Activated CD8-positive, alpha-beta T cell treated with anti-CD3 and anti-CD28 coated beads for 36 hours (primary cell): ENCODE measurements around the gene LRMDA. TPM values are rescaled to one million over a fixed set of nuclear protein-coding genes. Genes with fewer than 3 reads are reported as not detected.

Experiments
- ATAC-seq: fragments of 200-7000 bp; cut with Tn5 transposase; one replicate; pipeline ENCODE4 v1.10.0; 2021; ENCODE audit warnings: mild to moderate bottlenecking, moderate library complexity
- CTCF ChIA-PET: fragments of 350-600 bp; sonication (Branson Sonifier 250); formaldehyde crosslinking; loops from one replicate; lab custom pipeline; 2021; ENCODE audit warnings: antibody characterized with exemption; lab: Charles Lee
- POLR2A ChIA-PET: fragments of 350-600 bp; sonication (Branson Sonifier 250); formaldehyde crosslinking; loops from one replicate; lab custom pipeline; 2021; ENCODE audit warnings: antibody characterized with exemption; lab: Charles Lee
- DNase-seq: peaks from one replicate; pipeline ENCODE4 v3.0.0-alpha.2; 2020
- H3K27ac Mint-ChIP-seq: one replicate; pipeline ENCODE4 v1.8.0; 2021; ENCODE audit warnings: mild to moderate bottlenecking, mixed read lengths
- H3K27me3 Mint-ChIP-seq: one replicate; pipeline ENCODE4 v1.8.0; 2021; ENCODE audit warnings: mixed read lengths
- H3K36me3 Mint-ChIP-seq: one replicate; pipeline ENCODE4 v1.8.0; 2021; ENCODE audit warnings: low read depth, mixed read lengths
- H3K4me1 Mint-ChIP-seq: one replicate; pipeline ENCODE4 v1.8.0; 2021; ENCODE audit warnings: low read depth, mixed read lengths
- H3K4me3 Mint-ChIP-seq: one replicate; pipeline ENCODE4 v1.8.0; 2021; ENCODE audit warnings: mild to moderate bottlenecking, moderate library complexity, mixed read lengths
- H3K9me3 Mint-ChIP-seq: one replicate; pipeline ENCODE4 v1.8.0; 2021; ENCODE audit warnings: mixed read lengths
- intact Hi-C: fragments of 100-400 bp; cut with micrococcal nuclease; formaldehyde crosslinking; loops from one replicate; pipeline ENCODE4 v1.10.0; 2022
- total RNA-seq, 2 experiments: library from RNA; stranded (reverse); gene quantifications; one replicate each; pipeline ENCODE4 v1.2.3, GENCODE V29; 2021
- TF ChIP-seq, protein P1 (sequence below): fragments of 200-600 bp; IDR thresholded peaks from one replicate; pipeline ENCODE4 v1.8.0; 2022; ENCODE audit warnings: antibody characterized with exemption, mild to moderate bottlenecking

The LRMDA gene
- total RNA-seq, 2 experiments from 2014 or later = not detected

DNA sequence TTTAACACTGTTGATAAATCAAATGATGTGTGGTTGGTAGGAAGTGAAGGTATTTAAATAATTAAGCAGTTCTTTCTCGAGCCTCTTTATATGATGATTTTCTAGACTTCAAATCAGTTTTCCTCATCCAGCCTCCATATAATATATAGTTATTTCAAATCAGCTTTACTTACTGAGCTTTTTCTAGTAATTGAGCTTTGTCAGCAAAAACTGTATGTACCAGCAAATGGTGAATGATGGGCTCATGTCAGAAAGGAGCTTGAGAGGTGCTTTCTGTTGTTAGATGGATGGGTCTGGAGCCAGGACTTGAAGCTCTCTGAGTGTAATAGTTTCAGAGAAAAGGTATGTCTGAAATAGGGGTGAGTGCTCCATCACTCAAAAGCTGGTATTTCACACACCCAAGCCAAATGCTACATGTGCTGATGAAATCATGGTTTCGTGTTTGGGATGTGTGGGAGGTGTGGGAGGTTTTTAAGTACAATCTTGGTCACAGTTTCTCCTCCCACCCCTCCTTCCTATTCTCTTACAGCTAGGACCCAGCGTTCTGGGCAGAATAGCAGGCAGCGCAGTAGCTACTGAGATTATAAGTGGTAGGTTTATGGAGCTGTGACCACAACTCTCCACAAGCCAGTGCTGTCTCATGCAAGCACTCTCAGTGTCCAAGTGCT is 55.8 kb downstream of the LRMDA start:
- intact Hi-C loops = no loop called here
- Mint-ChIP-seq H3K9me3 (no peaks in the 10 kb centered on the region), H3K4me1 (no peaks in the 10 kb centered on the region), H3K27me3 (peaks cover 3% of the 10 kb centered on the region), H3K27ac (no peak overlapping the region), H3K4me3 (no peak overlapping the region), H3K36me3 (no peaks in the 10 kb centered on the region)
- CTCF ChIA-PET = no interaction called here
- ATAC-seq (no peak), DNase-seq (peak; percentile 9)
- TF ChIP-seq, protein P1, sequence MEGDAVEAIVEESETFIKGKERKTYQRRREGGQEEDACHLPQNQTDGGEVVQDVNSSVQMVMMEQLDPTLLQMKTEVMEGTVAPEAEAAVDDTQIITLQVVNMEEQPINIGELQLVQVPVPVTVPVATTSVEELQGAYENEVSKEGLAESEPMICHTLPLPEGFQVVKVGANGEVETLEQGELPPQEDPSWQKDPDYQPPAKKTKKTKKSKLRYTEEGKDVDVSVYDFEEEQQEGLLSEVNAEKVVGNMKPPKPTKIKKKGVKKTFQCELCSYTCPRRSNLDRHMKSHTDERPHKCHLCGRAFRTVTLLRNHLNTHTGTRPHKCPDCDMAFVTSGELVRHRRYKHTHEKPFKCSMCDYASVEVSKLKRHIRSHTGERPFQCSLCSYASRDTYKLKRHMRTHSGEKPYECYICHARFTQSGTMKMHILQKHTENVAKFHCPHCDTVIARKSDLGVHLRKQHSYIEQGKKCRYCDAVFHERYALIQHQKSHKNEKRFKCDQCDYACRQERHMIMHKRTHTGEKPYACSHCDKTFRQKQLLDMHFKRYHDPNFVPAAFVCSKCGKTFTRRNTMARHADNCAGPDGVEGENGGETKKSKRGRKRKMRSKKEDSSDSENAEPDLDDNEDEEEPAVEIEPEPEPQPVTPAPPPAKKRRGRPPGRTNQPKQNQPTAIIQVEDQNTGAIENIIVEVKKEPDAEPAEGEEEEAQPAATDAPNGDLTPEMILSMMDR = no peak
- POLR2A ChIA-PET = no interaction called here

DNA sequence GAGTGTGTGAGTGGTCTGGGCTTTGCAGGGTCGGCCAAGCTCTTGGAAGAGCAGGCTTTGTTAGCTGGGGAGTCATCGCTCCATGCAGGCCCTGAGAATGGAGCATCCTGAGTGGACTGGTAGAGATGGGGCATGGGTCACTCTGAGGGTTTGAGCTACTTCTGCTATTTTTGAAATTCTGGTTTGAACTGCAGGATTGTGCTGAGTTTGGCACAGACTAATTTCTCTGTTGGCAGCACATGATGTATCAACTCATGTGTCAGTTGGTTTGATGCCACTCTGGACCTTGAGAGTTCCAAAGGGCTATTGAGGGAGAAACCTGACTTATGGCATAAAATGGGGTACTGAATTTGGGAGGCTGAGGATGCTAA is 56.3 kb downstream of the LRMDA start:
- ATAC-seq = no peak
- ChIA-PET CTCF (no interaction called here), POLR2A (no interaction called here)
- H3K4me3 Mint-ChIP-seq = no peak overlapping the region
- no peaks in the 10 kb centered on the region for H3K9me3 Mint-ChIP-seq
- no peaks in the 10 kb centered on the region for H3K36me3 Mint-ChIP-seq
- intact Hi-C loops = no loop called here
- TF ChIP-seq, protein P1 = no peak
- no peak for DNase-seq
- H3K27ac Mint-ChIP-seq = no peak overlapping the region
- no peaks in the 10 kb centered on the region for H3K4me1 Mint-ChIP-seq
- peaks cover 3% of the 10 kb centered on the region for H3K27me3 Mint-ChIP-seq

DNA sequence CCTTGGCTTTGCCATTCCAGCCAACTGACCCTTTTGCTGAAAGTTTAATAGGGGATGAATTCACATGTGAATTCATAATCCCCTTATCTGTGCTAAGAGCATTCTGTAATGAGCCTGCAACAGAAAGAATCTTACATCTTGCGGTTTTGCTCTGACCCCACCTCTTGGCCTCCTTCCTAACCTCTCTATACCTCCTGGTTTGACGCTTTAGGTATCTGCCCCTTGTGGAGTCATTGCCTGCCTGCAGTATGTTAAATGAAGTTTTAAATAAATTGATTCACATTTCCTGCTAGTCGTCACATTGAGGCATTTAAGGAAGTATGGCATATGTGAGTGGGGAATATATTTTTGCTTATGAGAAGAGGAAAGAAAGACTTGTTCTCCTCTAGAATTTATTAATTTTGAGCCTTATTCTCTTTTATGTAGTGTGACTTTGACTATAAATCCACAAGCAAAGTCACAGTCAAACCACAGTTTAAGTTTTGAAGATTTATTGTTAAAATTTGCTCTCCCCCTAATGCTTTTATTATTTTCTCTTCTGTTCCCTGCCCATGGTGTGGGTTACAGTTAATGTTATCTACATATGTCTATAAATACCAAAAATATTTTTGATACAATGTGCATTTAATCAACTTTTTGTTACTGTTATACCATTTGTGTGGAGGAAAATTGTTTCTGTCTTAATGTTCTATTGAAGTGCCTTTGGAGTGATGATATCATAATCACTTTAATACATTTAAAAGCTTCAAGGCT is 60.9 kb downstream of the LRMDA start:
- Mint-ChIP-seq H3K27ac (no peak overlapping the region), H3K9me3 (no peaks in the 10 kb centered on the region), H3K36me3 (no peaks in the 10 kb centered on the region), H3K4me1 (no peaks in the 10 kb centered on the region), H3K27me3 (peaks cover 9% of the 10 kb centered on the region), H3K4me3 (no peak overlapping the region)
- TF ChIP-seq, protein P1 = no peak
- no peak for DNase-seq
- intact Hi-C loops = no loop called here
- ChIA-PET CTCF (no interaction called here), POLR2A (no interaction called here)
- ATAC-seq = no peak

DNA sequence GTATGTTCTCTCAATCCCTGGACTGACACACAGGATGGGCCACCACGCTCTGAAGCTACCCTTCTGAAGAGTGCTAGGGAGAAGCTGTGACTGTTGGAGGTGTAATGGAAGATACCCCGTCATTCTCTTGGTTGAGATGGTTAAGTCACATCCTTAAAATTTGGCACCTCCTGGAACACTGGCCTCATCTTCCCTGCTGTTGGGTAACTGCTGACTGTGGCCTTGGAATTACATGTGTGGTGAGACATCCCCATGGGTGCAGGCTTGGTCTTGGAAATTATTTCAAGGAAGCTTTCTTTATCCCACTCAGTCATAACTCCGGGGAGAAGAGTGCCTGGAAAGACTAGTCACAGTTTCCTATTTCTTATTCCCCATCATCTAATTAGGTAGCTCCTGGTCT is 62.0 kb downstream of the LRMDA start:
- Mint-ChIP-seq H3K27me3 (peaks cover 10% of the 10 kb centered on the region), H3K36me3 (no peaks in the 10 kb centered on the region)
- TF ChIP-seq, protein P1 = no peak

DNA sequence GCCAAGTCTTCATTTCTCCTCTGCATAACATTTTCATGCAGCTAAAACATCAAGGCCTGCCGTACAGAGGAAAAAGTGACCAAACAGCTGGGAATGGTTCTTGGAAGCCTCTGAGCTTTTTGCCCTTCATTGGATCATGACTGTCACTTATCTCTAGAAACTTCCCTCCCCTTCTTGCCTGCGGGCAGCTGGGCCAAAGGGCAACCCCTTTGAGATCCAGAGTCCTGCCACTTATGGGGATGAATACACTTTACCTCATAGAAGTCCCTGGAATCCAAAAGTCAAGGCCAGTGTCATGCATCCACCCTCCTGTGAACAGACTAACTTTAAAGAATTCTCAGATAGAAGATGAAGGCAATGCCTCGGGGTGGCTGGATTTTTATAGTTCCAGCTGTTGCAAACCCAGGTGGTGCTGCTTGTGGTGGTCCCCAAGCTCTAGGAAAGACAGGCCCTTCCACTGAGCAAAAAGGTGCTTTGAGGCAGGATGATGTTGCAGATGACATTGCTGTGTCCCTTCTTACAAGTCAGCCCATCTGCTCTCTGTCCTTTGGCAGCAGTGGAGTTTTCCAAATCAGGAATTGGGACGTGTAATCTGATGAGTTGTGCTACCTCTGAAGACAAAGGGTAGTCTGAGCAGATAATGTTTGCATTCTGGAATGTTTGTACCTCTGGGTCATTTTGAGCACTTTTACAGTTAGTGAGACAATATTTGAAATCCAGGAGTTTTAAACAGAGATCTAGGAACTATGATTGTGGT is 64.2 kb downstream of the LRMDA start:
- TF ChIP-seq, protein P1 = no peak
- ATAC-seq (no peak), DNase-seq (no peak)
- ChIA-PET CTCF (no interaction called here), POLR2A (no interaction called here)
- no peak overlapping the region for H3K27ac Mint-ChIP-seq
- intact Hi-C loops = no loop called here
- no peaks in the 10 kb centered on the region for H3K4me1 Mint-ChIP-seq
- no peak overlapping the region for H3K4me3 Mint-ChIP-seq
- no peaks in the 10 kb centered on the region for H3K9me3 Mint-ChIP-seq
- H3K27me3 Mint-ChIP-seq = peaks cover 13% of the 10 kb centered on the region
- no peaks in the 10 kb centered on the region for H3K36me3 Mint-ChIP-seq

More for the DNA sequence above, 62.0 kb downstream of the LRMDA start:
- POLR2A ChIA-PET = no interaction called here
- H3K9me3 Mint-ChIP-seq = no peaks in the 10 kb centered on the region
- CTCF ChIA-PET = no interaction called here
- H3K4me3 Mint-ChIP-seq = no peak overlapping the region
- H3K27ac Mint-ChIP-seq = no peak overlapping the region
- intact Hi-C loops = no loop called here
- no peak for ATAC-seq
- no peak for DNase-seq
- H3K4me1 Mint-ChIP-seq = no peaks in the 10 kb centered on the region
